HepG2 (cell line): ENCODE data around the gene FILIP1. TPM values are rescaled to one million over a fixed set of nuclear protein-coding genes. Genes with fewer than 3 reads are reported as not detected.

Experiments
- ATAC-seq: fragments of 200-7000 bp; cut with Tn5 transposase; 3 replicates; pipeline ENCODE4 v1.9.1; 2020; ENCODE audit warnings: mild to moderate bottlenecking, moderate library complexity
- BruUV-seq: library from RNA; stranded (reverse); fragments of 400-500 nt; replicated peaks from 2 replicates; lab custom pipeline; 2021; lab: Mats Ljungman, UMichigan
- CTCF ChIA-PET: fragments of 300-600 bp; formaldehyde crosslinking; extraction: SDS; loops from one replicate; lab custom pipeline; 2021; ENCODE audit warnings: low total read pairs, inconsistent platforms, low intra/inter-chr PET ratio; lab: Yijun Ruan, JAX
- POLR2A ChIA-PET: fragments of 350-600 bp; sonication (Branson Sonifier 250); formaldehyde crosslinking; loops from one replicate; lab custom pipeline; 2020; ENCODE audit warnings: antibody characterized with exemption, inconsistent platforms; lab: Yijun Ruan, JAX
- DNase-seq: peaks from one replicate; pipeline ENCODE4 v3.0.0-alpha.2; 2015; ENCODE audit warnings: low spot score
- FAIRE-seq: peaks from 3 replicates; lab custom pipeline; 2011; peaks lifted over from hg19 to GRCh38; lab: Jason Lieb, UNC
- H2AFZ ChIP-seq: one replicate; pipeline ENCODE4 v1.6.1; 2011; ENCODE audit warnings: low read length, inconsistent platforms
- H3K27ac ChIP-seq: fragments of 300-600 bp; 3 replicates; pipeline ENCODE4 v1.8.0; 2011; ENCODE audit warnings: mixed run types, mild to moderate bottlenecking, mixed read lengths, low read length, inconsistent platforms; ENCODE audit not compliant: insufficient read depth; ENCODE audit errors: extremely low read length
- H3K27me3 ChIP-seq, 2 experiments: fragments of 200-600 bp in 1 of 2; 2 replicates in 1 of 2; 3 replicates in 1 of 2; pipeline versions ENCODE4 v1.6.0 to v1.8.0; 2011; ENCODE audit warnings: low read length in 2 of 2, mild to moderate bottlenecking in 2 of 2, moderate library complexity in 2 of 2, inconsistent platforms in 1 of 2; ENCODE audit not compliant: insufficient read depth in 2 of 2, control insufficient read depth in 1 of 2
- H3K36me3 ChIP-seq, 2 experiments: fragments of 200-600 bp in 1 of 2; replicated peaks in 1 of 2; 2 replicates in 1 of 2; 3 replicates in 1 of 2; pipeline versions ENCODE4 v1.5.1 to v1.8.0; 2011; ENCODE audit warnings: low read length in 2 of 2, inconsistent platforms in 1 of 2; ENCODE audit not compliant: insufficient read depth in 2 of 2, control insufficient read depth in 1 of 2
- H3K4me1 ChIP-seq: 2 replicates; pipeline ENCODE4 v1.5.1; 2012; ENCODE audit warnings: low read length, inconsistent platforms; ENCODE audit not compliant: insufficient read depth
- H3K4me2 ChIP-seq: 2 replicates; pipeline ENCODE4 v1.6.0; 2011; ENCODE audit warnings: low read depth, low read length, inconsistent platforms
- H3K4me3 ChIP-seq, 3 experiments: fragments of 200-600 bp in 1 of 3; sonication (generic), shearing (Covaris generic) in 1 of 3; replicated peaks in 1 of 3; 2 replicates each; pipeline ENCODE4 v1.5.1; 2011 to 2016; ENCODE audit warnings: low read length in 3 of 3, inconsistent platforms in 2 of 3, low read depth in 2 of 3, mild to moderate bottlenecking in 2 of 3, control low read depth in 1 of 3, mixed read lengths in 1 of 3; ENCODE audit not compliant: insufficient read depth in 1 of 3
- H3K79me2 ChIP-seq: one replicate; pipeline ENCODE4 v1.6.1; 2011; ENCODE audit warnings: low read length, inconsistent platforms; ENCODE audit not compliant: insufficient read depth
- H3K9ac ChIP-seq: 2 replicates; pipeline ENCODE4 v1.6.0; 2011; ENCODE audit warnings: mild to moderate bottlenecking, low read depth, low read length, inconsistent platforms; ENCODE audit not compliant: insufficient read depth
- H3K9me3 ChIP-seq: 2 replicates; pipeline ENCODE4 v1.5.1; 2012; ENCODE audit warnings: mild to moderate bottlenecking, low read length
- H4K20me1 ChIP-seq: 2 replicates; pipeline ENCODE4 v1.6.0; 2011; ENCODE audit warnings: inconsistent platforms, mild to moderate bottlenecking, low read length, moderate library complexity; ENCODE audit not compliant: insufficient read depth
- AKAP8 ChIP-seq: sonication (generic); formaldehyde crosslinking; IDR thresholded peaks from 2 replicates; pipeline ENCODE4 v1.5.1; 2020; ENCODE audit warnings: mild to moderate bottlenecking, missing genetic modification reagents
- CC2D1A ChIP-seq: sonication (generic); formaldehyde crosslinking; IDR thresholded peaks from 2 replicates; pipeline ENCODE4 v1.8.1; 2023; ENCODE audit warnings: mild to moderate bottlenecking, missing genetic modification reagents
- GRHL1 ChIP-seq: sonication (generic); formaldehyde crosslinking; conservative IDR thresholded peaks from 2 replicates; pipeline ENCODE4 v1.8.0; 2022; ENCODE audit warnings: missing genetic modification reagents
- NBN ChIP-seq: fragments of 450-650 bp; conservative IDR thresholded peaks from 2 replicates; pipeline ENCODE4 v1.6.1; 2017
- SMC3 ChIP-seq: IDR thresholded peaks from 2 replicates; pipeline ENCODE4 v1.6.1; 2011; ENCODE audit warnings: low read length, improper control_type of control experiment
- ZNF331 ChIP-seq: sonication (generic); formaldehyde crosslinking; IDR thresholded peaks from 2 replicates; pipeline ENCODE4 v1.4.0; 2020; ENCODE audit warnings: missing genetic modification reagents
- WGBS: methylation state at CpG from one replicate; pipeline ENCODE4 v1.1.6; 2017; ENCODE audit warnings: low lambda C conversion rate; 5-methylcytosine and 5-hydroxymethylcytosine counted together
- in situ Hi-C: cut with HindIII; loops from 2 replicates; pipeline ENCODE4 v1.10.0; 2017; ENCODE audit warnings: low pct_unique_long_range_greater_than_20kb; ENCODE audit not compliant: extremely low pct_ligation_motif_present
- intact Hi-C: fragments of 100-400 bp; cut with micrococcal nuclease; formaldehyde crosslinking; loops from one replicate; pipeline ENCODE4 v1.10.0; 2022; ENCODE audit not compliant: unreplicated experiment
- polyA plus RNA-seq, 8 experiments: library from polyadenylated mRNA; depleted of rRNA in 3 of 8; stranded (reverse) in 7 of 8; unstranded in 1 of 8; fragments of >200 nt; fragmentation: Illumina TruSeq in 4 of 8; extraction: Trizol in 4 of 8; gene quantifications; 2 replicates each; pipeline versions ENCODE4 v1.2.1 to v1.2.3, GENCODE V29; 2011 to 2016; ENCODE audit warnings: low read depth in 4 of 8, missing spikeins in 1 of 8, mixed read lengths in 1 of 8; ENCODE audit not compliant: insufficient read depth in 1 of 8
- total RNA-seq, 5 experiments: library from RNA; depleted of rRNA; stranded (reverse); fragments of >200 nt; fragmentation: Illumina TruSeq; extraction: Trizol; gene quantifications; 2 replicates each; pipeline ENCODE4 v1.2.3, GENCODE V29; 2016; ENCODE audit warnings: low read depth in 1 of 5

The FILIP1 gene
- total and polyA plus RNA-seq, 2 of the 13 experiments (the other 11 are each of a cell fraction or from before 2014, with no cell fraction given), result not detected

DNA sequence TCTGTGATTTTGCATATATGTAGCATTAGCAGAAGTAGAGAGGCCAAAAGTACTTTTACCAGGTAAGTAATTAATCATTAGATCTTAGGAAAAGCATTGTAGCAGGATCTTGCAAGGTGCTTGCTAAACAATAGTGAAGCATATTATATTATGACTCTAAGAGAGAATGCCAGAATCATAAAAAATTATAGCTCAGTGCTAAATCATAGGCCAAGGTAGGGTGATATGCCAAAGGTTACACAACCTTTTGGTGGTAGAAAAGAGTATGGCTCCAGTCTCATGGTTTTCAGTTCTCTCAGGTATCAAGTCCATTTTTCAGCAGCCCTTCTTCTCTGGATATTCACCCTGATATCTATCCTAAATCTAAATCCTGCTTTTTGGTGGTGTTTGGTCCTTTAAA is 192.1 kb downstream of the FILIP1 start:
- H3K27me3 ChIP-seq, result no peaks in the 10 kb centered on the region
- CTCF ChIA-PET, result no interaction called here
- intact Hi-C loops (no loop called here), in situ Hi-C loops (no loop called here)
- H3K79me2 ChIP-seq, result no peaks in the 10 kb centered on the region
- FAIRE-seq (no peak), DNase-seq (no peak), ATAC-seq (no peak)
- no peak overlapping the region for H3K27ac ChIP-seq
- H4K20me1 ChIP-seq, result no peaks in the 10 kb centered on the region
- H3K4me2 ChIP-seq, result no peak overlapping the region
- no peaks in the 10 kb centered on the region for H3K9me3 ChIP-seq
- no TSS peak for BruUV-seq
- H3K4me1 ChIP-seq, result no peaks in the 10 kb centered on the region
- no peaks in the 10 kb centered on the region for H3K36me3 ChIP-seq
- H3K4me3 ChIP-seq, result no peak overlapping the region
- TF ChIP-seq ZNF331 (CRISPR knock-in tag), result no peak
- TF ChIP-seq AKAP8 (CRISPR knock-in tag), result no peak
- TF ChIP-seq NBN, result no peak
- TF ChIP-seq GRHL1 (CRISPR knock-in tag), result no peak
- no peak overlapping the region for H2AFZ ChIP-seq
- POLR2A ChIA-PET, result no interaction called here
- H3K9ac ChIP-seq, result no peak overlapping the region

- in situ Hi-C loops (no loop called here), intact Hi-C loops (no loop called here)
- ChIA-PET POLR2A (no interaction called here), CTCF (no interaction called here)
- no peak overlapping the region for H2AFZ ChIP-seq
- no peak overlapping the region for H3K9ac ChIP-seq
- H3K27me3 ChIP-seq, result no peaks in the 10 kb centered on the region
- no peaks in the 10 kb centered on the region for H3K4me1 ChIP-seq
- ATAC-seq (no peak), DNase-seq (no peak), FAIRE-seq (no peak)
- H3K4me2 ChIP-seq, result no peak overlapping the region
- no peak overlapping the region for H3K27ac ChIP-seq
- TF ChIP-seq CC2D1A (CRISPR knock-in tag), result no peak
- TF ChIP-seq SMC3, result no peak
- no peaks in the 10 kb centered on the region for H3K9me3 ChIP-seq
- no TSS peak for BruUV-seq
- H3K4me3 ChIP-seq, result no peak overlapping the region
- H3K79me2 ChIP-seq, result no peaks in the 10 kb centered on the region
- H4K20me1 ChIP-seq, result no peaks in the 10 kb centered on the region
- H3K36me3 ChIP-seq, result no peaks in the 10 kb centered on the region
- WGBS, result 16% methylated on average over 2 of the region's 2 CpGs
Measured at GRCh38 chr6:75301088-75301487, 192.5 kb downstream of the FILIP1 start.
